ENCODE measurements around the gene GM2A.
"Not testable (repeated sequence)": the region's sequence is repeated elsewhere in the genome, so short reads cannot be mapped to it uniquely, and the experiment has no call there.

Gene GM2A

DNA sequence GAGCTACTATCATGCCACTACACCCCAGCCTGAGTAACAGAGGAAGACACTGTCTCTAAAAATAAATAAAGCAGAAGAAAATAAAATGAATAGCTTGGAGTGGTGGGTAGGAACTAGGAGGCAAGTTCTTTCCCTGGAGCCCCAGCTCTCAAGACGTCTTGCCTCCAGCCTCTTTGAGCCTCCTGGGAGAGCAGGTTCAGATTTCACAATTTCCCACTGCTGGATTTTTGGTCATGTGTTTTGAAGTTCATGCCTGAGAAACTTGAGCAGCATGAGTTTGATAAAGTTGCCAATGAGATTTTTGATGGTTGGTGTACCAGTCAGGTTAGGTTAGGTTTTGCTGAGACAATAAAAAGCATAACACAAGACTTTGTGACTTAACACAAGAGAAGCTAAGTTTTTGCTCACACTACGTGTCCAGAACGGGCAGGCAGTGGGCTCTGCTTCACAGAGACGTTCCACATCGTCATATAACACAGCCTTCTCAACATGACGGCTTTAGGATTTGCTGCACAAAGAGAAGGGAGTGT, 25.0 kb upstream of the GM2A start:
- in situ Hi-C loops (cut with HindIII; ENCODE audit: low sequenced_read_pairs): no loop called here

DNA sequence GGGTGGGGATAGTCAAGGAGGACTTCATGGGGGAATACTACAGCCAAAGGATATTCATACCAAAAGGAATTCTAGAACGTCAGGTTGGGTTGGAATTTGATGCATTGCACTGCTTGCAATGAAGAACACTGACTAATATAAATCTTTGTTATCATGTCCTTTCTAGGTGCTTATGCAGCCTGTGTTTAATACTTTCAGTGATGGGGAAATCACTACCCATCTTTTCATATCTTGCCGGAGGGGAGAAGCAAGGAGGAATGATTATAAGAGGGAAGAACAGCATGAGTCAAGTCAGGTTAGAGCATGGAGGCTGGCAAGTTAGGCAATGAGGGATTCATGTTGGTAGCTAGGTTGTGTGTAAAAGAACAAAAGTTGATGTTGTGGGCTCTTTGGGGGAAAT, 24.0 kb upstream of the GM2A start:
- in situ Hi-C loops (cut with HindIII; ENCODE audit: low sequenced_read_pairs): no loop called here

DNA sequence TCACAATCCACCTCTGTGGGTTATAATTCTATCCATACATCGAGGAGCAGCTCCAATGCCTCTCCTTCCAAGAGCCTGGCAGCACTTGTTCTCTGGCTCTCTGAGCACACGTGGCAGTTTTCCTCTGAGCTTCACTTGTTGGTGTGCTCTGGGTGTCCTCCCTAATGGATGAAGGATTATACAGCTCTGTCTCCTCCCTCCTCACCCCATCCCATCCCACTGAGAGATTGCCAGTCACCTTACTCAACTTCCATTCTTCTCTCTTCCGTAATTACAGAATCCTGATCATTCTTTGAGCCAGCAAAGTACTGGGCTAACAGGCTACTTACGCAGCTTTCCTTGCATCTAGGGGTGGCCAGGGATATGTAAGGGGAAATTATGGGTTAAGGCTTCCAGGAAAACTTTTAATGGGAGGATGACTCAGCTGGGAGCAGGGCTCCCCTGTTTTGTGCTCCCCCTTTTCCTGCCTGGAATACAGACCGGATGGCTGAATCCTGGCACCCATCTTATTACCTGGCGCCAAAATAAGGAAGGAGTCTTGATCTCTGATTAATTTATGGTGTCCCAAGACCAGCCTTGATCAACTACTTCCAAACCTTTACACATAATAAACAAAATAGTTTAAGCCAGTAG, 22.8 kb upstream of the GM2A start:
- in situ Hi-C loops (cut with HindIII; ENCODE audit: low sequenced_read_pairs): no loop called here

DNA sequence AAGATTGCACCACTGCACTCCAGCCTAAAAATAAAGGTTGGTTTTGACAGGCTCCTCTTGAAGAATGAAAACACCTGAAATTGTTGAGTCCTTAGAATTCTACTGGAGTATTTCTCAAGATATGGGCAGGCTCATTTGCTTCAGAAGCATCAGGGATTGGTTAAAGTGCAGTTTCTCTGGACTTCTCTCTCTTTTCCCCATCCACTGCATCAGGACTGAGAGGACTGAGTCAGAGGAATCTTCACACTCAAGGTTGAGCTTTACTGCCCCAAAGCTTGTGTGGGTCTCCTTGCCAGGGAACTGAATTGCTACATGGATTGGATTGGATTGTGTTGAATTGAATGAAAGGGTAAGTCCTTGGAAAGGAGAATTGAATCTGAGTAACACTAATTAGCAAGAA, 21.6 kb upstream of the GM2A start:
- in situ Hi-C loops (cut with HindIII; ENCODE audit: low sequenced_read_pairs): no loop called here

DNA sequence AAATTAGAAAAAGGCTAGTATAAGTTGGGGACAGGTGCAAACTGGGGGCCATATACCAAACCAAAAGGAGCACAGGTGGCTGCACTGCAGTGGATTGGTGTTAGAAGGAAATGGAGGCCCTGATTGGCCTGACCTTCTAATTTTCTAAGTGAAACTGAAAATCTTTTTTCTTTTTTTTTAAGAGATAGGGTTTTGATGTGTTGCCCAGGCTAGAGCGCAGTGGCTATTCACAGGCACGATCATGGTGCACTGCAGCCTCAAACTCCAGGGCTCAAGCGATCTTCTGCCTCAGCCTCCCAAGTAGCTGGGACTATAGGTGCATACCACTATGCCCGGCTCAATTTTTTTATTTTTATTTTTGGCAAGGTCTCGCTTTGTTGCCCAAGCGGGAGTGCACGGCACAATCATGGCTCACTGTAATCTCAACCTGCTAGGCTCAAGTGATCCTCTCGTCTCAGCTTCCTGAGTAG, 19.3 kb upstream of the GM2A start:
- in situ Hi-C loops (cut with HindIII; ENCODE audit: low sequenced_read_pairs): no loop called here

DNA sequence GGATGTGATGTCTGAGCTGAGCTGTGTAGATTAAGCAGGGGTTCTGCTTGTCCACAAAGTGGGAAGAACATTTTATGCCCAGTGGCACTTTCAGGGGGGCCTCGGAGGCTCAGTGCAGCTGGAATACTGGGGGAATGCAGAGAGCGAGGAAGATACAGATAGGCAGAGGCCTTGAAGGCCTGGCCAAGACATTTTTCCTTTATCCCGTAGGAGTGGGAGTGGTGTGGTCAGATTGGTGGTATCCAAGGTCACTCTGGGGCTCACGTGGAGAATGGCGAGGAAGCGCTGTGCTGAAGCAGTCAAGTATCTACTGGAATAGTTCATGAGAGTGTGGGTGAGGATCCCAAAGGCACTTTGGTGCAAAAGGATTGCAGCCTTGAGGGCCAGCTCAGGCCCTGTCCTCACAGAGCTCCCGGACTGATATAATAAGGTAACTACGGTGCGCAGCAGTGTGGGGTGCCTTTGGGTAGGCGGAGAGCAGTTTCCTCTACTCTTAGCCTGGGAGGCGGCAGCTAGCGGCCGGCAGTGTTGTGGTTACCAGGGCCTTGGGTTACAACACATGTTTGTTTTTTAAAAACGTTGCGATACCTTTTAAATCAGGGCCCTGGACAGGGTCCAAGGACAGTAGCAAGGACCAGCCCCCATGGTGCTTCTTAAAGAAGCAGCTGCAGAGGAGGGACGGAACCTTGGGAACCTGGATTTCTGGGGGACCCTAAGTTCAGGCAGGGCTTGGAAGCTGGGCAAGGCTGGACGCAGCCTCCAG, 18.3 kb upstream of the GM2A start:
- in situ Hi-C loops (cut with HindIII; ENCODE audit: low sequenced_read_pairs): no loop called here

DNA sequence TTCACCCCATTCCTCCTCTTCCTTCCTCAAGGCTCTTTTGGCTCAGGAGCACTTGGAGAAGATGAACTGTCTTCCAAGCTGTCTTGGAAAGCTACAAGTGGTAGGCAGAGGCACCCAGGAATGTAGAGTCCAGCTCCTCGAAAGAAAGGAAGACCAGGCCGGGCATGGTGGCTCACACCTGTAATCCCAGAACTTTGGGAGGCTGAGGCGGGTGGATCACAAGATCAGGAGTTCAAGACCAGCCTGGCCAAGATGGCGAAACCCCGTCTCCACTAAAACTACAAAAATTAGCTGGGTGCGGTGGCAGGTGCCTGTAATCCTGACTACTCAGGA, 17.8 kb upstream of the GM2A start:
- in situ Hi-C loops (cut with HindIII; ENCODE audit: low sequenced_read_pairs): not testable (repeated sequence)

DNA sequence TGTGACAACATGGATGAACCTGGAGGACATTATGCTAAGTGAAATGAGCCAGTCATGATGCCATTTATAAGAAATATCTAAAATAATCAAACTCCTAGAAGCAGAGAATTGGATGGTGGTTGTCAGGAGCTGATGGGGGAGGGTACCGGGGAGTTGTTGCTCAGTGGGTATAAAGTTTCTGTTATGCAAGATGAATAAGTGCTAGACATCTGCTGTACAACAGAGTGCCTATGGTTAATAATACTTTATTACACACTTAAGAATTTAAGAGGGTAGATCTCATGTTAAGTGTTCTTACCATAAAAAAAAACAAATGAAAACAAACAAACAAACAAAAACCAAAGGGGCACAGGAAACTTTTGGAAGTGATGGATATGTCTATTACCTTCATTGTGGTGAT, 16.1 kb upstream of the GM2A start:
- in situ Hi-C loops (cut with HindIII; ENCODE audit: low sequenced_read_pairs): no loop called here

DNA sequence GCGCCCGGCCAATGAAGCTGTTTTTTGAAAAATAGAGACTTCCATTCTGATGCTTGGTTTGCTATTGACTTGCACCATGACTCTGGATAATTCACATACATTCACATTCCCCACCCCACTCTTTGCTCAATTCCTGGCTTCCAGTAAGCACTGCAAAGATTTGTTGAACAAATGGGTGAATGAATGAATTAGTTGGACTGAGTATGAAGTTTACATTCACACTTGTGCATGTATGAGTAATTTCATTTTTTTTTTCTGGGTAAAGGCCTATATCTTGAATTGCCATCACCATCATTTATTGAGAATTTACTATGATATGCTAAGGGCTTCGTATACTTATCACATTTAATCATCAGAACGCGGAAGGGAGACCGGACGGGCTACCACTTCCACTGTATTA, 15.3 kb upstream of the GM2A start:
- in situ Hi-C loops (cut with HindIII; ENCODE audit: low sequenced_read_pairs): no loop called here

DNA sequence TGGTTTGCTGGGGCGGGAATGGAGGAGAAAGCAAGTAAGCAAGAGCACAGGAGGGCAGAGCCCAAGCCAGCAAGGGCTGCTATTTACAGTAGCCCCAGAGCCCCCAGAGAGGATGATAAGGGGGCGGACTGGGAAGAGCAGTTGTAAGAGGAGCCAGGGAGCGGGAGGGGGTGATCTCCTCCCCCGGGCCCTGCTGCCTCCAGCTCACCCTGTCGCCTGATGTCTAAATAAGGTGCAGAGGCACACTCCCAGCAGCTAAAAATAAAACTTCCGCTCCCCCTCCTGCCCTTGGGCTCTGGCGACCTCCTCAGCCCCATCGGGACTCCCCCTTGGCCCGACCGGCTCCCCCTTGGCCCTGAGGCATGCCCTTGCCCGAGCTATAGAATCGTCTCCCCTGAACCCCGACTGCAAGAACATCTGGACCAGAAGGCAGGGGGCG, 14.7 kb upstream of the GM2A start:
- in situ Hi-C loops (cut with HindIII; ENCODE audit: low sequenced_read_pairs): no loop called here

DNA sequence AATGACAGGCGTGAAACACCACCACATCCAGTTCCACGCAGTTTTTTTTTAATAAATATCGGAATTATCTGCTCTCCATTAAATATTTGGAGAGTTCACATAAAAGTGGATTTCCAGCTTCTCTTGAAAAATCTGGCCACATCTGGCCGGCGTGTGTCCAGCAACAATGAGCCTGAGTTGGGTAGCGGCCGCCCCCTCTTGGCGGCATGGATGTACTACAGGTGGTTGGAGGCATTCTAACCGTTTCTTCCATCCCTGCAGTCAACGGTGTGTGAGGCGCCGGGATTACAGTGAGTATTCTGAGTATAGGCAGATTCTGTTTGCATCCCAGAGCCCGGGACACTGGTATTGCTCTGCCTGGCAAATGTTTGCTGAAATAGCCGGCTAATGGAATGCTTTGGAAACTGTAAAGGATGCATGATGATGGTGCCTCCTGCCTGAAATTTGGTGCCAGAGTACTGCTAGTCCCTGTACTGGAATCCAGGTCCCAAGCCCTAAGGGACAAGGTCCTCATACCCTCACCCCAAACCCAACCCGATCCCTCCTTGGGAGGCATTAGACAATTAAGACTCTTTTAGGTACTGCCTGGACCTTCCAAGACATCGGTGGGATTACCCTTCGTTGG, 13.6 kb upstream of the GM2A start:
- in situ Hi-C loops (cut with HindIII; ENCODE audit: low sequenced_read_pairs): no loop called here

DNA sequence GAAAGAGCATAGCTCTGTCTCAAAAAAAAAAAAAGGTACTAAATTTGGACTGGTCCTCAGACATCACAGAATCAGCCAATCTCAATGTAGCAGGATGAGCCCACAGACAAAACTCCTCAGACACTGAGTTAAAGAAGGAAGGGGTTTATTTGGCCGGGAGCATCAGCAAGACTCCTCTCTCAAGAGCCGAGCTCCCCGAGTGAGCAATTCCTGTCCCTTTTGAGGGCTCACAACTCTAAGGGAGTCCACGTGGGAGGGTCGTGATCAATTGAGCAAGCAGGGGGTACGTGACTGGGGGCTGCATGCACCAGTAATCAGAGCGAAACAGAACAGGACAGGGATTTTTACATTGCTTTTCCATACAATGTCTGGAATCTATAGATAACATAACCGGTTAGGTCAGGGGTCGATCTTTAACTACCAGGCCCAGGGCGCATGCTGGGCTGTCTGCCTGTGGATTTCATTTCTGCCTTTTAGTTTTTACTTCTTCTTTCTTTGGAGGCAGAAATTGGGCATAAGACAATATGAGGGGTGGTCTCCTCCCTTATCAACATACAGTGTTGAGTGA, 12.6 kb upstream of the GM2A start:
- in situ Hi-C loops (cut with HindIII; ENCODE audit: low sequenced_read_pairs): not testable (repeated sequence)

DNA sequence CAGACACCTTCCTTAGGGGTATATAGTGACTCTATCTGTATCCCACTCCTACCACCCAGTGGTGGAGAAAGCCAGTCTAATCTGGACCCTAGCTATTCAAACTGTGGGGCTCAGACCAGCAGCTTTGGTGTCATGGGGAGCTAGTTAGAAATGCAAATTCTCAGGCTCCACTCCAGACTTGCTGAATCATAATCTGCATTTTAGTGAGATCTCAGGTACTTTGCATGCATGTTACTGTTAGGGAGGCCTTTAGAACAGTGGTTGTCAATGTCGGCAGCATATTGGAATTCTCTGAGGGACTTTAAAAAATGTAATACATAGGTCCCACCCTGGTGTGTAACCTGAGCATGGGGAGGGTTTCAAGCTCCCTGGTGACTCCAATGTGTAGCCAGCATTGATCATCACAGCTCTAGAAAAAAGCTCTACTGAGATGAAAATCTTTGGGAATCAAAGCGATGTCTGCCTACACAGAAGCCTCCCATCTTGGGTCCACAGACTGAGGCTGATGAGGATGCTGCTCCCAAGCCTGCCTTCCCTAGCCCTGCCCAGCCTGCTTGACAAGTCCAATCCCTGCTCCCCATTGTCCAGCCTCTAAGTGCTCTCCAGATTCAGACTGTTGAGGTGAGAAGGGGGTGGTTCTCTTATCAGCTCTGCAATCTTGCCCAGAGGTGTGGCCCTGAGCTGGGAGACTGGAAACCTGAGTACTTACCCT, 11.9 kb upstream of the GM2A start:
- in situ Hi-C loops (cut with HindIII; ENCODE audit: low sequenced_read_pairs): no loop called here

DNA sequence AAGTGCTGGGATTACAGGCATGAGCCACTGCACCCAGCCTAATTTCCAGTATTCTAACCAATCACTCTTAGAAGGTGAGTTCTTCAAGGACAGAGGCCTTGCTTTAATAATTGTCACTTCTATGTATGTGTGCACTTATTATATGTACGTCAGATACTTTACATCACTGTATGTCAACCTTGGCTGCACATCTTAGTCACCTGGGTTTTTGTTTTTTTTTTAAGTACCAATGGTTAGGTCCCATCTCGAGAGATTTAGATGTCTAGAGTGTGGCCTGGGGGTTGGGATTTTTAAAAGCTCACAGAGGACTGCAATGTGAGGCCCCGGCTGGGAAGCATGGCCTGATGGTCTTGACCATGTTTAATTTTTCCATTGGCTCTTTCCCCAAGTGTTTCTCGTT, 9.9 kb upstream of the GM2A start:
- in situ Hi-C loops (cut with HindIII; ENCODE audit: low sequenced_read_pairs): no loop called here

DNA sequence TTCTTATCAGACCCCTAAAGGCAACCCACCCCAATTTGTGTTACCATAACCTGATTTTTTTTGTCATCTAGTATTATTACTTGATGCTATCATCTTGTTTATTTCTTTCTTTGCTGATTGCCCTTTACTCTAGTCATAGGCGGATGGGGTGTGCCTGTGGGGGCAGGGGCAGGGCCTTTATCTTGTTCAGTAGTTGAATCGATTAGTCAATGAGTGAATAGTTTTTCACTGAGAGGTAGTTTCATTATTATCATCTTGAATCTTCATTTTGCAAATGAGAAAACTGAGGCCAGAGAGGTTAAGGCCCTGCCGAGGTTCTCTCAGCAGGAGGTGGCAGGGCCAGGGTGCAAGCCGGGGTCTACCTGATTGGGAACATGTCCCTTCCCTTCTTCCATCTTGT, 9.4 kb upstream of the GM2A start:
- in situ Hi-C loops (cut with HindIII; ENCODE audit: low sequenced_read_pairs): no loop called here

DNA sequence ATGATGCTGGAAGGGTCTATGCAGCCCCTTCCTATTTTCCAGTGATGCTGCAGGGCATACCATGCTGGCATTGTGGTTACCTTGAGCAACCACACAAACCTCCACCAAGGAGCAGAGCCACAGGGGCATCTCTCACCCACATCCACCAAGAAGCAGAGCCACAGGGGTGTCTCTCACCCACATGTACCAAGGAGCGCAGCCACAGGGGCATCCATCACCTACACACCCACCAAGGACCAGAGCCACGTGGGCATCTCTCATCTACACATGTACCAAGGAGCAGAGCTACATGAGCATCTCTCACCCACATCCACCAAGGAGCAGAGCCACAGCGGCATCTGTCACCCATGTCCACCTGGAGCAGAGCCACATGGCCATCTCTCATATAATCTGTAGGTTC, 8.8 kb upstream of the GM2A start:
- in situ Hi-C loops (cut with HindIII; ENCODE audit: low sequenced_read_pairs): no loop called here

DNA sequence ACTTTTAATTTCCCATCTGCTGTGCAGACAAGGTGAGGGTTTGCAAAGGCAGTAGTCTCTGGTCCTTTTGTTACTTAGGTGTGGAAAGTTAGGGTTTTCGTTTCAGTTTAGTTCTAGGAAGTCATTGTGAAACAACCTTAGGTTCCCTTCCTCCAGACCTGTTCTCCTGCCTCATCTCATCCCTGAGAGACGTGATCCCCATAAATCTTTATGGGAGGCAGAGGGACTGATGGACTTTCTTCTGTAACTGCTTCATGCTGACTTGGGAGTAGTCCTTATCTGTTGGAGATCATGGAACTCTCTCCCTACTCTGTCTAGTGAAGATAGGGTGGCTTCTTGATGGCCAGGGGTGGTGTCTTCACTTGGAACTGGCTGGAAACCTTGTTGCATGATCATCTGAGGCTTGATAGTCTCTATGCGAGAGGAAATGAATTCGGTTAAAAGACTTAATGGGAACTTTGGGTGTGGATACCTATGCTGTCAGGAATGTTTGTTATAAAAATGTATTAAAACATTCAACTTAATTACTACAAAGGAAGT, 7.2 kb upstream of the GM2A start:
- in situ Hi-C loops (cut with HindIII; ENCODE audit: low sequenced_read_pairs): no loop called here

DNA sequence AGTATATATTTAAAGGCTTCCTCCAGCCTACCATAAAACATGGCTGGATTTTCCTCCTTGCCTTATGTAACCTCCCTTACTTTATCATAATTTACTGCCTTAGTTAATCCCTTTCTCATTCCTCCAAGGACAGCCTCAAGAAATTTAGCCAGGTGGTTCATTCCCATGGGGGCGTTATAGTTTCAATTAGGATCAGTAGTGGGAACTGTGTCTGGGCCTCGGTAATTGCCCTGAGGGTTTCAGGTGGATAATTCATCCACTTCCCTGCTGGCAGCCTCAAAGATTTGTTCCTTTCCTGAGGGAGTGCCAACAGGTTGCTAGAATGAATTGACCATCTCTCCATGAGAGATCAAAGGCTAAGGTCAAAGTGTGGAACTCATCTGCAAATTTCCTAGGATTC, 4.3 kb upstream of the GM2A start:
- in situ Hi-C loops (cut with HindIII; ENCODE audit: low sequenced_read_pairs): no loop called here

DNA sequence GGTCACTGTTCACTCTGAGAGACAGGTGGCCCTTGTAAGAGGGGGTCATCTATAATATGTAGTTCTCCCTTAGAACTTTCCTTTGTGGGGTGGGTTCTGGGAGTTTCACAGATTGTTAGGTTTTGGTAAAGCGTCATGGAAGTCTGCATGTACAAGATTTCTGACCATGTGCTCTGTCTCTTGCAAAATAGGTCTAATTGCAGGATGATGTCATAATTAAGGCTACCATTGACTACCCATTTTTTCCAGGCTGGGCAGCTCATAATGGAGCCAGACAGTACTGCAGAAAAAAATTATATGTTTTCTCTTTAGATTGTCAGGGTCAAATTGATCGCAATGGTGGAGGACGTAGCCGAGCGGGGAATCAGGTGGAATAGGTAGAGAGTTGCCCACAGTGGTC, 3.7 kb upstream of the GM2A start:
- in situ Hi-C loops (cut with HindIII; ENCODE audit: low sequenced_read_pairs): no loop called here

DNA sequence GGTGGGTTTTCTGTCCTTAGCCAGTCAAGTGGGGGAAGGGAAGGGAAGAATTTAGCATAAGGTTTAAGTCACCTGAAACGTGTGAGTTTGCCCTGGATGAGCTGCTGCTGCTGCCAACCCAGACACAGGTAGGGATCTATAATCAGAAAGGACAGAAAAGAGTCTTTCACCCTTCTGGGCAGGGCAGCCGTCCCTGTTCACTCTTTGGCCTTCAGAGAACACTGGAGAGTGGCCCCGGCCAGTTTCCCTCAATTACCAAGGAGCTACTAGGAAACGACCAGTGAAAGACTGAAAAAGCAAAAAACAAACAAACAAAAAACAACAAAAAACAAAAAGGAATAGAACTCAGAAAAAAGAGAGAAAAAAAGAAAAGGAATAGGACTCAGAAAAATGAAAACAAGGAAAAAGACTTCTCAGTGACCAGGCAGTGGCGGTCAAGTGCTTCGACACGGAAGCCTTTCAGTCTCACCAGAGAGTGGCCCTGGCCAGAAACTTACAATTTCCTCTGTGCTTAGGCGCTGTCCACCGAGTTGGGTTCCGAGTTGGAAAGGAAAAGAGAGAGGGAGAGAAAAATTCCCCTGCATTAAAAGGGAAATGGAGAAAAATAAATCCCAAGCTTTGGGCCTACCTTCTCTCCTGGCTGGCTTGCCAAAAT, 2.5 kb upstream of the GM2A start:
- in situ Hi-C loops (cut with HindIII; ENCODE audit: low sequenced_read_pairs): no loop called here

Data from DLD1 (cell line).